CD4-positive, alpha-beta T cell treated with Interleukin-6 at 100 ng/mL for 8 hours (primary cell): ENCODE data around the gene PCDHGA11.
"Not testable (repeated sequence)": the region's sequence is repeated elsewhere in the genome, so short reads cannot be mapped to it uniquely, and the experiment has no call there.

Experiments
- DNase-seq: peaks from one replicate; pipeline ENCODE4 v3.0.0-alpha.2; 2020; ENCODE audit warnings: mixed read lengths, low spot score

The PCDHGA11 gene

DNA sequence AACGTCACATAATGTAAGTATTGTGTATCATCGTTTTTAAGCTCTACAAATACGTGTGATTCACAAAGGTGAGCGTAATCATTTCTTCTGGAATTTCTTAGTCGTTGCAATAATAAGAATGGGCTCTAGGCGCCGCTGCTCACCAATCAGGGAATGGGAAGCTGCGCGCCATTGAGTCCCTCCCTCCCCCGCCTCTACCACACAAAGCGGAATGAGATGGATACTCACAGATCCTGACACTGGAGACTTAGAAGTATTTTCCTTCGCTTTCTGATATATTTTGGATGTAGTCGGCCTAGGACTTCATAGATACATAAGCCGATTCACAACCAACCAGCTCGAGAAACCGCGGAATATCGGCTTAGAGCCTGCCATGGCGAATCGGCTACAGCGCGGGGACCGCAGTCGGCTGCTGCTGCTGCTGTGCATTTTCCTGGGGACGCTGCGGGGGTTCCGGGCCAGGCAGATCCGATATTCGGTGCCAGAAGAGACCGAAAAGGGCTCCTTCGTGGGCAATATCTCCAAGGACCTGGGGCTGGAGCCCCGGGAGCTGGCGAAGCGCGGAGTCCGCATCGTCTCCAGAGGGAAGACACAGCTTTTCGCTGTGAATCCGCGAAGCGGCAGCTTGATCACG is at the start of gene PCDHGA11:
PCDHGA11 (plus strand) TSS at position 197 of the 634 bp plus-strand sequence; CDS start at position 374, 177 bp downstream.
- DNase-seq = peak; percentile 8

DNA sequence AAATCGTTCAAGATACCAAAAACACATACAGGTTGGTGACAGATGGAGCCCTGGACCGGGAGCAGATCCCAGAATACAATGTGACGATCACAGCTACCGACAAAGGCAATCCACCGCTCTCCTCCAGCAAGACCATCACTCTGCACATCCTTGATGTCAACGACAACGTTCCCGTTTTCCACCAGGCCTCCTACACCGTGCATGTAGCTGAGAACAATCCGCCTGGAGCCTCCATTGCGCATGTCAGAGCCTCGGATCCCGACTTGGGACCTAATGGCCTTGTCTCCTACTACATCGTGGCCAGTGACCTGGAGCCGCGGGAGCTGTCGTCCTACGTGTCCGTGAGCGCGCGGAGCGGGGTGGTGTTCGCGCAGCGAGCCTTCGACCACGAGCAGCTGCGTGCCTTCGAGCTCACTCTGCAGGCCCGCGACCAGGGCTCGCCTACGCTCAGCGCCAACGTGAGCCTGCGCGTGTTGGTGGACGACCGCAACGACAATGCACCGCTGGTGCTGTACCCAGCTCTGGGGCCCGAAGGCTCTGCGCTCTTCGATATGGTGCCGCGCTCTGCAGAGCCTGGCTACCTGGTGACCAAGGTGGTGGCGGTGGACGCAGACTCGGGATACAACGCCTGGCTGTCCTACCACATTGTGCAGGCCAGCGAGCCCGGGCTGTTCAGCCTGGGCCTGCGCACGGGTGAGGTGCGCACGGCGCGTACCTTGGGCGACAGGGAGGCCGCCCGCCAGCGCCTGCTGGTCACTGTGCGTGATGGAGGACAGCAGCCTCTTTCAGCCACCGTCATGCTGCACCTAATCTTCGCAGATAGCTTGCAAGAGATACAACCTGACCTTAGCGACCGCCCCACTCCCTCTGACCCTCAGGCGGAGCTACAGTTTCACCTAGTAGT is 49.0 kb upstream of the PCDHGA11 start:
- no peak for DNase-seq

DNA sequence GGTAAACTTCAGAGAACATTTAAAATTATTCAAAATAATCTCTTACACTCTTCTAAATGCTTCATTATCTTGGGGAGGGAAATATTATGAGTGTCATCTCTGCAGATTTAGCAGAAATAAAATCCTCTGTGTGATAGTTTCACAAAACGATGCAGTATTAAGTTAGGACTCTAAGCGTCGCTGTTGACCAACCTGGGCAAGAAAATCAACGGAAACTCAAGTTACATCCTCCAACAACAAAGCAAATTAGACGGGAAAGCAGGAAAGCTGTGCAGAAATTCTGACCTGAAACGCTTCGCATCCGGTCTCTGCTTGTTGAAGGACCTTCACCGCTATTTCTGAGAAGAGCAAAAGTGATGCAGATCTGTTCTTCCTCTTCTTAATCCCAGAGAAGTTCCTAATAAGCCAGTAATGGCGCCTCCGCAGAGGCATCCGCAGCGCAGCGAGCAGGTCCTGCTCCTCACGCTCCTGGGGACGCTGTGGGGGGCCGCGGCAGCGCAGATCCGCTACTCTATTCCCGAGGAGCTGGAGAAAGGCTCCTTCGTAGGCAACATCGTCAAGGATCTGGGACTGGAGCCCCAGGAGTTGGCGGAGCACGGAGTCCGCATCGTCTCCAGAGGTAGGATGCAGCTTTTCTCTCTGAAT is 47.1 kb upstream of the PCDHGA11 start, which contains the start of gene PCDHGA6:
PCDHGA6 (plus strand) TSS at position 219 of the 645 bp plus-strand sequence; CDS start at position 412, 193 bp downstream.
- no peak for DNase-seq

DNA sequence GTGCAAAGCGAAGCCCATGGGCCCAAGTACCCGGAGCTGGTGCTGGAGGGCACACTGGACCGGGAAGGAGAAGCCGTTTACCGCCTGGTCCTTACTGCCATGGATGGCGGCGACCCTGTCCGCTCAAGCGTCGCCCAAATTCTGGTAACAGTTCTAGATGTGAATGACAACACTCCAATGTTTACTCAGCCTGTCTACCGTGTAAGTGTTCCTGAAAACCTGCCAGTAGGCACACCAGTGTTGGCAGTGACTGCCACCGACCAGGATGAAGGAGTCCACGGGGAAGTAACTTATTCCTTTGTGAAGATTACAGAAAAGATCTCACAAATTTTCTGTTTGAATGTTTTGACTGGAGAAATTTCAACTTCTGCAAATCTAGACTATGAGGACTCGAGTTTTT is 46.2 kb upstream of the PCDHGA11 start:
- DNase-seq = no peak

DNA sequence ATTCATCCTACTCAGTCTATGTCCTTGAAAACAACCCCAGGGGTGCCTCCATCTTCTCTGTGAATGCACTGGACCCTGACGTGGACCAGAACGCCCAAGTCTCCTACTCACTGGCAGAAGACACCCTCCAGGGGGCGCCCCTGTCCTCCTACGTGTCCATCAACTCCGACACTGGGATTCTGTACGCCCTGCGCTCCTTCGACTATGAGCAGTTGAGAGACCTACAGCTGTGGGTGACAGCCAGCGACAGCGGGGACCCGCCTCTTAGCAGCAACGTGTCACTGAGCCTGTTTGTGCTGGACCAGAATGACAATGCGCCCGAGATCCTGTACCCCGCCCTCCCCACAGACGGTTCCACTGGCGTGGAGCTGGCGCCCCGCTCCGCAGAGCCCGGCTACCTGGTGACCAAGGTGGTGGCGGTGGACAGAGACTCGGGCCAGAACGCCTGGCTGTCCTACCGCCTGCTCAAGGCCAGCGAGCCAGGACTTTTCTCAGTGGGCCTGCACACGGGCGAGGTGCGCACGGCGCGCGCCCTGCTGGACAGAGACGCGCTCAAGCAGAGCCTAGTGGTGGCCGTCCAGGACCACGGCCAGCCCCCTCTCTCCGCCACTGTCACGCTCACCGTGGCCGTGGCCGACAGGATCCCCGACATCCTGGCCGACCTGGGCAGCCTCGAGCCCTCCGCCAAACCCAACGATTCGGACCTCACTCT is 45.3 kb upstream of the PCDHGA11 start:
- DNase-seq = not testable (repeated sequence)

DNA sequence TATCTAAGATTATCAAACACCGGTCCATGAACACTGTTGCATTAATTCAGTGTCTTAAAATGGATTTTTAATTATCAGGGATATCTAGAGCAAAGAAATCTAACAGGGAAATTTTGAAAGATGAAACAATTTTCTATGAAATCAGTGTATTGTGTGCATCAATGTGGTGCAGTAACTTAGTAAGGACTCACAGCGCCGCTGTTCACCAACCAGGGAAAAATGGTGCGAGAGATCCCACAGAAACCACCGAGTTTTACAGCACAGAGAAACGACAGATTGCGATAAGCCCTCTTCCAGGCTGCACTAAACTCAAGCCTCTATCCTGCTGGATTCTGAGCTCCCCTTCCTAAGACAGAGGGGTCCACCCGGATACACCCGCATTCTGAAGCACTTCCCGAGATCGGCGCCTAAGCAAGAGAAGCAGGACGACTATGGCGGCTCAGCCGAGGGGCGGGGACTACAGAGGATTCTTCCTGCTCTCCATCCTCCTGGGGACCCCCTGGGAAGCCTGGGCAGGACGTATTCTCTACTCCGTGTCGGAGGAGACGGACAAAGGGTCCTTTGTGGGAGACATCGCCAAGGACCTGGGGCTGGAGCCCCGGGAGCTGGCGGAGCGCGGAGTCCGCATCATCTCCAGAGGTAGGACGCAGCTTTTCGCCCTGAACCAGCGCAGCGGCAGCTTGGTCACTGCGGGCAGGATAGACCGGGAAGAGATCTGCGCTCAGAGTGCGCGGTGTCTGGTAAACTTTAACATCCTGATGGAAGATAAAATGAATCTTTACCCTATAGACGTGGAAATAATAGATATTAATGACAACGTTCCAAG is 38.2 kb upstream of the PCDHGA11 start, which contains the start of gene PCDHGA7:
PCDHGA7 (plus strand) TSS at position 274 of the 826 bp plus-strand sequence; CDS start at position 432, 158 bp downstream.
- no peak for DNase-seq

DNA sequence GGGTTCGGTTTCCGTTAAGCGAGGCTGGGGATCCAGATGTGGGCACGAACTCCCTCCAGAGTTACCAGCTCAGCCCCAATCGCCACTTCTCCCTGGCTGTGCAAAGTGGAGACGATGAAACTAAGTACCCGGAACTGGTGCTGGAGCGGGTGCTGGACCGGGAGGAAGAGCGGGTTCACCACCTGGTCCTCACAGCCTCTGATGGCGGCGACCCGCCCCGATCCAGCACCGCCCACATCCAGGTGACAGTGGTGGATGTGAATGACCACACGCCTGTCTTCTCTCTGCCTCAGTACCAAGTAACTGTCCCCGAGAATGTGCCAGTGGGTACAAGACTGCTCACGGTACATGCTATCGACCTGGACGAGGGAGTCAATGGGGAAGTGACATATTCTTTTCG is 37.5 kb upstream of the PCDHGA11 start:
- DNase-seq = no peak

DNA sequence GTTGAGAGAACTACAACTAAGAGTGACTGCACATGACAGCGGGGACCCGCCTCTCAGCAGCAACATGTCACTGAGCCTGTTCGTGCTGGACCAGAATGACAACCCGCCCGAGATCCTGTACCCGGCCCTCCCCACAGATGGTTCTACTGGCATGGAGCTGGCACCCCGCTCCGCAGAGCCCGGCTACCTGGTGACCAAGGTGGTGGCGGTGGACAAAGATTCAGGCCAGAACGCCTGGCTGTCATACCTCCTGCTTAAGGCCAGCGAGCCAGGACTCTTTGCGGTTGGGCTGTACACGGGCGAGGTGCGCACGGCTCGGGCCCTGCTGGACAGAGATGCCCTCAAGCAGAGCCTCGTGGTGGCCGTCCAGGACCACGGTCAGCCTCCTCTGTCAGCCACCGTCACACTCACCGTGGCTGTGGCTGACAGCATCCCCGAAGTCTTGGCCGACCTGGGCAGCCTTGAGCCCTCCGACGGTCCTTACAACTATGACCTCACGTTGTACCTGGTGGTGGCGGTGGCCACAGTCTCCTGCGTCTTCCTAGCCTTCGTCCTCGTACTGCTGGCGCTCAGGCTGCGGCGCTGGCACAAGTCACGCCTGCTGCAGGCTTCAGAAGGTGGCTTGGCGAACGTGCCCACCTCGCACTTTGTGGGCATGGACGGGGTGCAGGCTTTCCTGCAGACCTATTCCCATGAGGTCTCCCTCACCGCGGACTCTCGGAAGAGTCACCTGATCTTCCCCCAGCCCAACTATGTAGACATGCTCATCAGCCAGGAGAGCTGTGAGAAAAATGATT is 36.2 kb upstream of the PCDHGA11 start:
- no peak for DNase-seq

DNA sequence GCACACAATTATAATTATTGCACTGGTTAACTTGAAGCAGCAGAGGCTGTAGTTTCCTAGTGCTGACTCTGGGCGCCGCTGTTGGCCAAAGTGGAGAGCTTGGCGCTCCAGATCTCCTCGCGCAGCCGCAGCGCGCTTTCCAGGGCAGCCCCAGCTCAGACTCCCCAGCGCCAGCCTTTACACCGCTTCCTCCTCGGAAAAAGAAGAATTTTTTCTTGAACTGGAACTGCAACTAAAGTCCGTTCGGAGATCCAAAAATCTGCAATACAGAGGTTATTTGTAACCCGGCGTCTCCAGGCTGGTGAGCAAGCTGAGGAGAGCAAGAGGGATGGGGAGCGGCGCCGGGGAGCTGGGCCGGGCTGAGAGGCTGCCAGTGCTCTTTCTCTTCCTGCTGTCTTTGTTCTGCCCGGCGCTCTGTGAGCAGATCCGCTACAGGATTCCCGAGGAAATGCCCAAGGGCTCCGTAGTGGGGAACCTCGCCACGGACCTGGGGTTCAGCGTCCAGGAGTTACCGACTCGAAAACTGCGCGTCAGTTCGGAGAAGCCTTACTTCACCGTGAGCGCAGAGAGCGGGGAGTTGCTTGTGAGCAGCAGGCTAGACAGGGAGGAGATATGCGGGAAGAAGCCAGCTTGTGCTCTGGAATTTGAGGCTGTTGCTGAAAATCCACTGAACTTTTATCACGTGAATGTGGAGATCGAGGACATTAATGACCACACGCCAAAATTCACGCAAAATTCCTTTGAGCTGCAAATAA is 33.1 kb upstream of the PCDHGA11 start, which contains the start of gene PCDHGB4:
PCDHGB4 (plus strand) TSS at position 142 of the 755 bp plus-strand sequence; CDS start at position 329, 187 bp downstream.
- peak; percentile 8 for DNase-seq

DNA sequence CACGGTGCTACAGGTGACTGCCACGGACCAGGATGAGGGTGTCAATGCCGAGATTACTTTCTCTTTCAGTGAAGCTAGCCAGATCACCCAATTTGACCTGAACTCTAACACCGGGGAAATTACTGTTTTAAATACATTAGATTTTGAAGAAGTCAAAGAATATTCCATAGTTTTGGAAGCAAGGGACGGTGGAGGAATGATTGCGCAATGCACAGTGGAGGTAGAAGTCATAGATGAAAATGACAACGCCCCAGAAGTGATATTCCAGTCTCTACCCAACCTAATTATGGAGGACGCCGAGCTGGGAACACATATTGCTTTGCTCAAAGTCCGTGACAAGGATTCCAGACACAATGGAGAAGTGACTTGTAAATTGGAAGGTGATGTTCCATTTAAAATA is 32.2 kb upstream of the PCDHGA11 start:
- DNase-seq = no peak

DNA sequence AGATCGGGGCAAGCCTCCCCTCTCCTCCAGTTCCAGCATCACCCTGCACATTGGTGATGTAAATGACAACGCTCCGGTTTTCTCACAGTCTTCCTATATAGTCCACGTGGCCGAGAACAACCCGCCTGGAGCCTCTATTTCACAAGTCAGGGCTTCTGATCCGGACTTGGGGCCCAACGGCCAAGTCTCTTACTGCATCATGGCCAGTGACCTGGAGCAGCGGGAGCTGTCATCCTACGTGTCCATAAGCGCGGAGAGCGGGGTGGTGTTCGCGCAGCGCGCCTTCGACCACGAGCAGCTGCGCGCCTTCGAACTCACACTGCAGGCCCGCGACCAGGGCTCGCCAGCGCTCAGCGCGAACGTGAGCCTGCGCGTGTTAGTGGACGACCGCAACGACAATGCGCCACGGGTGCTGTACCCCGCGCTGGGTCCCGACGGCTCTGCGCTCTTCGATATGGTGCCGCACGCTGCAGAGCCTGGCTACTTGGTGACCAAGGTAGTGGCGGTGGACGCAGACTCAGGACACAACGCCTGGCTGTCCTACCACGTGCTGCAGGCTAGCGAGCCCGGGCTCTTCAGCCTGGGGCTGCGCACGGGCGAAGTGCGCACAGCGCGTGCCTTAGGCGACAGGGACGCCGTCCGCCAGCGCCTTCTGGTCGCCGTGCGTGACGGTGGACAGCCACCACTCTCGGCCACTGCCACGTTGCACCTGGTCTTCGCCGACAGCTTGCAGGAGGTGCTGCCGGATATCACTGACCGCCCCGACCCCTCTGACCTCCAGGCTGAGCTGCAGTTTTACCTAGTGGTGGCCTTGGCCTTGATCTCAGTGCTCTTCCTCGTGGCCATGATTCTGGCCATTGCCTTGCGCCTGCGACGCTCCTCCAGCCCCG is 31.5 kb upstream of the PCDHGA11 start:
- DNase-seq = no peak

DNA sequence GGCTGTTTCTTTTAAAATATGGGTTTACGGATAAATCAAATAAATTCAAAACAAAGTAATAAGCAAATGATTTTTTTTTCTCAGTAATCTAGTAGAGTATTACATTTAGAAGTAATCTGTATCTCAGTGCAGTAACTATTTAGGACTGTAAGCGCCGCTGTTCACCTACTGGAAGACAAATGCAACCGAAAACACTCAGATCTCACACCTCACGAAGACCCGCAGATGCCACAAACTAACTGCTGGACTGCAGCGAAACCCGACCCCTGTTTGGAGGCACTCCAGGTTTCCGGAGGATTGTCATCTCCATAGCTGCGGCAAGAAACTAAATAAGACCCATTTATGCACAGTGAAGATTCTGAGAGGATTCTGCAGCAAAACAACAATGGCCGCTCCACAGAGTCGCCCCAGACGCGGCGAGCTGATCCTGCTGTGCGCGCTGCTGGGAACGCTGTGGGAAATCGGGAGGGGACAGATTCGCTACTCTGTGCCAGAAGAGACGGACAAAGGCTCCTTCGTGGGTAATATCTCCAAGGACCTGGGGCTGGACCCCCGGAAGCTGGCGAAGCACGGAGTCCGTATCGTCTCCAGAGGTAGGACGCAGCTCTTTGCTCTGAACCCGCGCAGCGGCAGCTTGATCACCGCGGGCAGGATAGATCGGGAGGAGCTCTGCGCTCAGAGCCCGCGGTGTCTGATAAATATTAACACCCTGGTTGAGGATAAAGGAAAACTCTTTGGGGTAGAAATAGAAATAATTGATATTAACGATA is 28.2 kb upstream of the PCDHGA11 start, which contains the start of gene PCDHGA8:
PCDHGA8 (plus strand) TSS at position 205 of the 770 bp plus-strand sequence; CDS start at position 386, 181 bp downstream.
- no peak for DNase-seq

DNA sequence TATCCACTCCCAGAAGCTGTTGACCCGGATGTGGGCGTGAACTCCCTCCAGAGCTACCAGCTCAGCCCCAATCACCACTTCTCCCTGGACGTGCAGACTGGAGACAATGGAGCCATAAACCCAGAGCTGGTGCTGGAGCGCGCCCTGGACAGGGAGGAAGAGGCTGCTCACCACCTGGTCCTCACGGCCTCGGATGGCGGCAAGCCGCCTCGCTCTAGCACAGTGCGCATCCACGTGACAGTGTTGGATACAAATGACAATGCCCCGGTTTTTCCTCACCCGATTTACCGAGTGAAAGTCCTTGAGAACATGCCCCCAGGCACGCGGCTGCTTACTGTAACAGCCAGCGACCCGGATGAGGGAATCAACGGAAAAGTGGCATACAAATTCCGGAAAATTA is 27.6 kb upstream of the PCDHGA11 start:
- DNase-seq = no peak

DNA sequence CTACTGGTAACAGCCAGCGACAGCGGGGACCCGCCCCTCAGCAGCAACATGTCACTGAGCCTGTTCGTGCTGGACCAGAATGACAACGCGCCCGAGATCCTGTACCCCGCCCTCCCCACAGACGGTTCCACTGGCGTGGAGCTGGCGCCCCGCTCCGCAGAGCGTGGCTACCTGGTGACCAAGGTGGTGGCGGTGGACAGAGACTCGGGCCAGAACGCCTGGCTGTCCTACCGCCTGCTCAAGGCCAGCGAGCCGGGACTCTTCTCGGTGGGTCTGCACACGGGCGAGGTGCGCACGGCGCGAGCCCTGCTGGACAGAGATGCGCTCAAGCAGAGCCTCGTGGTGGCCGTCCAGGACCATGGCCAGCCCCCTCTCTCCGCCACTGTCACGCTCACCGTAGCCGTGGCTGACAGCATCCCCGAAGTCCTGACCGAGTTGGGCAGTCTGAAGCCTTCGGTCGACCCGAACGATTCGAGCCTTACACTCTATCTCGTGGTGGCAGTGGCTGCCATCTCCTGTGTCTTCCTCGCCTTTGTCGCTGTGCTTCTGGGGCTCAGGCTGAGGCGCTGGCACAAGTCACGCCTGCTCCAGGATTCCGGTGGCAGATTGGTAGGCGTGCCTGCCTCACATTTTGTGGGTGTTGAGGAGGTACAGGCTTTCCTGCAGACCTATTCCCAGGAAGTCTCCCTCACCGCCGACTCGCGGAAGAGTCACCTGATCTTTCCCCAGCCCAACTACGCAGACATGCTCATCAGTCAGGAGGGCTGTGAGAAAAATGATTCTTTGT is 26.3 kb upstream of the PCDHGA11 start:
- DNase-seq = not testable (repeated sequence)

DNA sequence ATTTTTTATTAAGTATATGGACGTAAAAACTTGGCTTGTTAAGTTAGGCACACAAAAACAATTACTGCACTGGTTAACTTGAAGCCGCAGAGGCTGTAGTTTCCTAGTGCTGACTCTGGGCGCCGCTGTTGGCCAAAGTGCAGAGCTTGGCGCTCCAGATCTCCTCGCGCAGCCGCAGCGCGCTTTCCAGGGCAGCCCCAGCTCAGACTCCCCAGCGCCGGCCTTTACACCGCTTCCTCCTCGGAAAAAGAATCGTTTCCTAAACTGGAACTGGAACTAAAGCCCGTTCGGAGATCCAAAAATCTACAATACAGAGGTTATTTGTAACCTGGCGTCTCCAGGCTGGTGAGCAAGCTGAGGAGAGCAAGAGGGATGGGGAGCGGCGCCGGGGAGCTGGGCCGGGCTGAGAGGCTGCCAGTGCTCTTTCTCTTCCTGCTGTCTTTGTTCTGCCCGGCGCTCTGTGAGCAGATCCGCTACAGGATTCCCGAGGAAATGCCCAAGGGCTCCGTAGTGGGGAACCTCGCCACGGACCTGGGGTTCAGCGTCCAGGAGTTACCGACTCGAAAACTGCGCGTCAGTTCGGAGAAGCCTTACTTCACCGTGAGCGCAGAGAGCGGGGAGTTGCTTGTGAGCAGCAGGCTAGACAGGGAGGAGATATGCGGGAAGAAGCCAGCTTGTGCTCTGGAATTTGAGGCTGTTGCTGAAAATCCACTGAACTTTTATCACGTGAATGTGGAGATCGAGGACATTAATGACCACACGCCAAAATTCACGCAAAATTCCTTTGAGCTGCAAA is 22.9 kb upstream of the PCDHGA11 start, which contains the start of gene PCDHGB5:
PCDHGB5 (plus strand) TSS at position 192 of the 796 bp plus-strand sequence; CDS start at position 373, 181 bp downstream.
- peak; percentile 14 for DNase-seq
